Colonic mucosa (tissue), 4 donors: Measurements from ENCODE around the gene SPINK4. TPM values are rescaled to one million over a fixed set of nuclear protein-coding genes. Genes with fewer than 3 reads are reported as not detected.
A peak's percentile ranks its signal among the peaks of the same experiment; 100 is the strongest.

Experiments
- DNase-seq: peaks from one replicate; pipeline ENCODE4 v3.0.0-alpha.2; 2020
- H3K27ac ChIP-seq: fragments of 200-600 bp; one replicate; pipeline ENCODE4 v1.8.0; 2021
- H3K27me3 ChIP-seq: fragments of 200-600 bp; one replicate; pipeline ENCODE4 v1.8.0; 2021
- H3K36me3 ChIP-seq: fragments of 200-600 bp; one replicate; pipeline ENCODE4 v1.8.0; 2021
- H3K4me1 ChIP-seq: fragments of 200-600 bp; one replicate; pipeline ENCODE4 v1.8.0; 2021; ENCODE audit warnings: mild to moderate bottlenecking
- H3K4me3 ChIP-seq: fragments of 200-600 bp; one replicate; pipeline ENCODE4 v1.8.0; 2021
- H3K9ac ChIP-seq, 2 donors: one replicate each; pipeline ENCODE4 v1.7.0; 2013; ENCODE audit warnings: control low read depth in 2 of 2, low read depth in 2 of 2, low read length in 2 of 2
- H3K9me3 ChIP-seq: fragments of 200-600 bp; one replicate; pipeline ENCODE4 v1.8.0; 2021
- CTCF ChIP-seq: fragments of 200-600 bp; IDR thresholded peaks from one replicate; pipeline ENCODE4 v1.8.0; 2022; ENCODE audit warnings: antibody characterized with exemption, mild to moderate bottlenecking
- intact Hi-C: fragments of 100-400 bp; cut with DNase I; formaldehyde crosslinking; loops from one replicate; pipeline ENCODE4 v1.14.1; 2022
- total RNA-seq, 2 donors: library from RNA; stranded (reverse); fragmentation: NEBNext Ultra II Directional in 1 of 2; extraction: Animal tissue kit (Norgen Biotek cat#: 25700) in 1 of 2; gene quantifications; one replicate each; pipeline ENCODE4 v1.2.1, GENCODE V29; 2021
- donor health status: healthy.
- donor health status: DM: no; HTN: no; CAD: no.
- donor health status: DM: no; HTN: no; CAD: no.

The SPINK4 gene
- total RNA-seq, 2 donors from 2014 or later, result 212 to 214 TPM

- Histone ChIP-seq H3K4me1 (no peaks in the 10 kb centered on the region), H3K27me3 (no peaks in the 10 kb centered on the region), H3K27ac (no peak overlapping the region), H3K9me3 (no peaks in the 10 kb centered on the region), H3K36me3 (no peaks in the 10 kb centered on the region), H3K9ac (no peak overlapping the region), H3K4me3 (no peak overlapping the region)
- TF ChIP-seq CTCF, result peak; percentile 72
- intact Hi-C loops, result loop anchor here (2.0 kb wide), 1 partner anchor 143 kb away; no protein-coding TSS in a partner anchor
- DNase-seq, result peak; percentile 88
Observed at GRCh38 chr9:33225319-33226147, 14.4 kb upstream of the SPINK4 start.

- no peak for TF ChIP-seq CTCF
- Histone ChIP-seq H3K4me3 (no peak overlapping the region), H3K27ac (no peak overlapping the region), H3K4me1 (no peaks in the 10 kb centered on the region), H3K36me3 (no peaks in the 10 kb centered on the region), H3K9me3 (no peaks in the 10 kb centered on the region), H3K27me3 (no peaks in the 10 kb centered on the region), H3K9ac (no peak overlapping the region)
- intact Hi-C loops, result no loop called here
- no peak for DNase-seq
Observed at GRCh38 chr9:33227008-33227398, 13.0 kb upstream of the SPINK4 start.

GRCh38 chr9:33227741-33228140, 12.2 kb upstream of the SPINK4 start:
- intact Hi-C loops, result no loop called here
- no peak for TF ChIP-seq CTCF
- DNase-seq, result no peak

GRCh38 chr9:33228606-33229005, 11.4 kb upstream of the SPINK4 start:
- H3K27me3 ChIP-seq, result no peaks in the 10 kb centered on the region
- no peaks in the 10 kb centered on the region for H3K9me3 ChIP-seq
- DNase-seq, result no peak
- H3K36me3 ChIP-seq, result no peaks in the 10 kb centered on the region
- H3K9ac ChIP-seq, result peak overlapping the region in 1 of 2 donors; percentile 9
- no peak overlapping the region for H3K4me3 ChIP-seq
- intact Hi-C loops, result no loop called here
- no peaks in the 10 kb centered on the region for H3K4me1 ChIP-seq
- TF ChIP-seq CTCF, result no peak
- no peak overlapping the region for H3K27ac ChIP-seq

More at GRCh38 chr9:33227741-33228140, 12.2 kb upstream of the SPINK4 start:
- H3K9ac ChIP-seq, result no peak overlapping the region
- no peaks in the 10 kb centered on the region for H3K9me3 ChIP-seq
- H3K4me1 ChIP-seq, result no peaks in the 10 kb centered on the region
- no peaks in the 10 kb centered on the region for H3K27me3 ChIP-seq
- H3K36me3 ChIP-seq, result no peaks in the 10 kb centered on the region
- no peak overlapping the region for H3K27ac ChIP-seq
- no peak overlapping the region for H3K4me3 ChIP-seq

GRCh38 chr9:33229359-33230114, 10.4 kb upstream of the SPINK4 start:
- H3K27me3 ChIP-seq, result no peaks in the 10 kb centered on the region
- peak overlapping the region in 1 of 2 donors; percentile 9 for H3K9ac ChIP-seq
- no peak overlapping the region for H3K4me3 ChIP-seq
- intact Hi-C loops, result no loop called here
- no peaks in the 10 kb centered on the region for H3K4me1 ChIP-seq
- no peaks in the 10 kb centered on the region for H3K36me3 ChIP-seq
- no peaks in the 10 kb centered on the region for H3K9me3 ChIP-seq
- DNase-seq, result peak; percentile 97
- H3K27ac ChIP-seq, result peak overlapping the region; percentile 77
- peak; percentile 55 for TF ChIP-seq CTCF
